ENCODE results near the gene CALCOCO1. TPM values are rescaled to one million over a fixed set of nuclear protein-coding genes. Genes with fewer than 3 reads are reported as not detected.

Gene CALCOCO1
- total RNA-seq, 1 donor from 2014 or later, result 165 TPM

- no peak for DNase-seq (ENCODE audit: low spot score)
Observed at GRCh38 chr12:53752621-53753020, 25.4 kb upstream of the CALCOCO1 start.

- DNase-seq (ENCODE audit: low spot score), result no peak
Observed at GRCh38 chr12:53752192-53752601, 24.9 kb upstream of the CALCOCO1 start.

GRCh38 chr12:53751336-53752191 lies 24.3 kb upstream of the CALCOCO1 start, which contains the start of gene CISTR:
Gene CISTR (minus strand): TSS chr12:53751979.
- no peak for DNase-seq (ENCODE audit: low spot score)

GRCh38 chr12:53750812-53751335 lies 23.6 kb upstream of the CALCOCO1 start:
- no peak for DNase-seq (ENCODE audit: low spot score)

- no peak for DNase-seq (ENCODE audit: low spot score)
Observed at GRCh38 chr12:53749986-53750811, 22.9 kb upstream of the CALCOCO1 start.

GRCh38 chr12:53748072-53748840 lies 21.0 kb upstream of the CALCOCO1 start:
- no peak for DNase-seq (ENCODE audit: low spot score)

- no peak for DNase-seq (ENCODE audit: low spot score)
Observed at GRCh38 chr12:53747095-53747494, 19.8 kb upstream of the CALCOCO1 start.

- peak; percentile 96 for DNase-seq (ENCODE audit: low spot score)
Observed at GRCh38 chr12:53746592-53747092, 19.4 kb upstream of the CALCOCO1 start.

GRCh38 chr12:53744751-53745150 lies 17.5 kb upstream of the CALCOCO1 start:
- no peak for DNase-seq (ENCODE audit: low spot score)

- no peak for DNase-seq (ENCODE audit: low spot score)
Observed at GRCh38 chr12:53744130-53744441, 16.8 kb upstream of the CALCOCO1 start.

- no peak for DNase-seq (ENCODE audit: low spot score)
Observed at GRCh38 chr12:53743266-53744129, 16.2 kb upstream of the CALCOCO1 start.

GRCh38 chr12:53740130-53740491 lies 12.9 kb upstream of the CALCOCO1 start:
- DNase-seq (ENCODE audit: low spot score), result no peak

- no peak for DNase-seq (ENCODE audit: low spot score)
Observed at GRCh38 chr12:53739214-53740129, 12.2 kb upstream of the CALCOCO1 start.

- DNase-seq (ENCODE audit: low spot score), result no peak
Observed at GRCh38 chr12:53738406-53739213, 11.4 kb upstream of the CALCOCO1 start.

GRCh38 chr12:53737951-53738405 lies 10.7 kb upstream of the CALCOCO1 start:
- DNase-seq (ENCODE audit: low spot score), result no peak

GRCh38 chr12:53737093-53737808 lies 10.0 kb upstream of the CALCOCO1 start:
- no peak for DNase-seq (ENCODE audit: low spot score)

GRCh38 chr12:53736592-53736991 lies 9.3 kb upstream of the CALCOCO1 start:
- DNase-seq (ENCODE audit: low spot score), result no peak

All from mesenteric fat pad (tissue), 1 donor.